Fibroblast of upper back skin (primary cell): ENCODE measurements around the gene INKA1.

Experiments used
- DNase-seq: peaks from one replicate; pipeline ENCODE4 v3.0.0-alpha.2; 2013

The INKA1 gene

GRCh38 chr3:49787182-49787464 lies 15.9 kb upstream of the INKA1 start:
- DNase-seq = no peak

DNA sequence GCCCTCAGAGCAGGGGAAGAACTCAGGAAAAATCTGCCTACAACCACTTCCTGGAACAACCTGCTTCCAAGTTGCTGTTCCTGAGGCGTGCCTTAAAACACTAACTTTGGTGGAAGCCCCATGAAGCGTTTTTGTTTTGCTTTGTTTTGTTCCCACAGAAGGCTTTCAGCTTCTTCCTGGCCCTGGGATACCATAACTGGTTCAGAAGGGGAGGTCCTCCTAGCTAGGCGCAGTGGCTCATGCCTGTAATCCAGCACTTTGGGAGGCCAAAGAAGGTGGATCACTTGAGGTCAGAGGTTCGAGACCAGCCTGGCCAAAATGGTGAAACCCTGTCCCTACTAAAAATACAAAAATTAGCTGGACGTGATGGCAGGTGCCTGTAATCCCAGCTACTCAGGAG lies 15.5 kb upstream of the INKA1 start:
- no peak for DNase-seq

GRCh38 chr3:49788056-49788455 lies 15.0 kb upstream of the INKA1 start:
- DNase-seq = no peak

DNA sequence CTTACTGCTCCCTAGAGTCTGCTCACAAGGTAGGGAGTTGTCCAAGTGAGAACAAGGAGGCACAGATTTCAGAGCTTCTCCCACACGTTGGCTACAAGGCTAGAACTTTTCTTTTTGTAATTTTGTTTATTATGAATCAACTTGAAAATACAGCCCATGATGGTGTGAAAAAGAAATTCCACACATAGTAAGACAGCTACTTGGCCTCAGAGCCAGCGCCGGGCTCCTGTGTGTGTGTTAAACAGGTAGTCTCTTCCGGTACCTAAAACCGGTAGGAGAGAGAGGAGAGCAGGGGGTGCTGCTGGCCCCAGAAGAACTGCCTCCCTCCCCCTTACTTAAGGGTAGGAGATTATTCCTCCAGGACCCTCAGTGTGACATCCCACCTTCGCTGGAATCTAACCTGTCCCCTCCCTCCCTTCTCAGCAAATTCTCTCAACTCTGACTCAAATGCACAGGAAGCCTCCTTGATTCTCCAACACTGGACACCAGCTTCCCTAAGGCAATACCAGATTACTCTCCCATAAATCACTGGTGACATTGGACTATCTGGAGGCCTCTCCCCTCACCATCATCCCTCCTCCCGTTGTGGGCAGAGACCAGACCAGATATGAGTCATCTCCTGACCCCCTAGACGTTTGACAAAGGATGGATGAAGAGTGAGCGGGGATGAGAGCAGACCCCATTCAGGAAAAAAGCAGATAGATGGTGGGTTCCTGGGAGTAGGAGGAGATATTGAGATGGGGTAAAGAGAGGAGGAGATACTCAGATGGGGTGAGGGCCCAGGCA lies 12.2 kb upstream of the INKA1 start:
- peak; percentile 33 for DNase-seq

DNA sequence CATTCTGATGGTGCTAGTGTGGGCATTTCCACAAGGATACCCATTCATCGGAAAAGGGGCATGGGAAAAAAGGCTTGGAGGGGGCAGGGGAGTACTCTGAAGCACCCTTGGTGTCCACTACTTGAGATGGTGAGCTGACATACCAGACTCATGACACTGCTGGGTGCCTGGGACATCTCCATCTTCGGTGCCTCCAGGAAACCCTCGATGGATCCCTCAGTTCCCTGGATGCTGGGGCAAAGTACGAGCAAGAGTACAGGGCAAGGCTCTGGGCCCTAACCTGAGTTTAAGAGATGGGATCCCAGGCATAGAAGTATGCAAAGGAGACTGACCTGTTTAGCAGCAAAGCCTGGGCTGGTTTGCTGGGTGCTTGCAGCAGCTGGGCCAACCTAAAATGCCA lies 11.5 kb upstream of the INKA1 start:
- DNase-seq = no peak

GRCh38 chr3:49792371-49793150 lies 10.5 kb upstream of the INKA1 start:
- no peak for DNase-seq

GRCh38 chr3:49793486-49794085 lies 9.5 kb upstream of the INKA1 start:
- DNase-seq = no peak

DNA sequence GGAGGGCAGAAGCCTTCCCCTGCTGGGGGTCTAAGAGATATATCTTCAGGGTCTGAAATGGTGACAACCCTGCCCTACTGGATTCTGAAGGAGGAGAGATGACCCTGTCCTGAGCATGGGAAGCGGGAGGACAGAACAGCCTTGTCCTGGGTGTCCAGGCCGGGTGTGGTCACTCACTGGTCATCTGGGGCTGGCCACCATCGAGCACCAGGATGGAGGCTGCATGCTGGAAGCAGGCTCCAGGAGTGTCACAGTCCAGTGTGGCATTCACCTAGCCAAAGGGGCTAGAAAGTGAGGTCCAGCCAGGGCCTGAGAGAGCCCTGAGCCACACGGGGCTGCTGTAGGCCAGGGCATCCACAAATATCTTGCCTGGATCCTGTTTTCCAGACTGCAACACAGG lies 8.6 kb upstream of the INKA1 start:
- DNase-seq = no peak

DNA sequence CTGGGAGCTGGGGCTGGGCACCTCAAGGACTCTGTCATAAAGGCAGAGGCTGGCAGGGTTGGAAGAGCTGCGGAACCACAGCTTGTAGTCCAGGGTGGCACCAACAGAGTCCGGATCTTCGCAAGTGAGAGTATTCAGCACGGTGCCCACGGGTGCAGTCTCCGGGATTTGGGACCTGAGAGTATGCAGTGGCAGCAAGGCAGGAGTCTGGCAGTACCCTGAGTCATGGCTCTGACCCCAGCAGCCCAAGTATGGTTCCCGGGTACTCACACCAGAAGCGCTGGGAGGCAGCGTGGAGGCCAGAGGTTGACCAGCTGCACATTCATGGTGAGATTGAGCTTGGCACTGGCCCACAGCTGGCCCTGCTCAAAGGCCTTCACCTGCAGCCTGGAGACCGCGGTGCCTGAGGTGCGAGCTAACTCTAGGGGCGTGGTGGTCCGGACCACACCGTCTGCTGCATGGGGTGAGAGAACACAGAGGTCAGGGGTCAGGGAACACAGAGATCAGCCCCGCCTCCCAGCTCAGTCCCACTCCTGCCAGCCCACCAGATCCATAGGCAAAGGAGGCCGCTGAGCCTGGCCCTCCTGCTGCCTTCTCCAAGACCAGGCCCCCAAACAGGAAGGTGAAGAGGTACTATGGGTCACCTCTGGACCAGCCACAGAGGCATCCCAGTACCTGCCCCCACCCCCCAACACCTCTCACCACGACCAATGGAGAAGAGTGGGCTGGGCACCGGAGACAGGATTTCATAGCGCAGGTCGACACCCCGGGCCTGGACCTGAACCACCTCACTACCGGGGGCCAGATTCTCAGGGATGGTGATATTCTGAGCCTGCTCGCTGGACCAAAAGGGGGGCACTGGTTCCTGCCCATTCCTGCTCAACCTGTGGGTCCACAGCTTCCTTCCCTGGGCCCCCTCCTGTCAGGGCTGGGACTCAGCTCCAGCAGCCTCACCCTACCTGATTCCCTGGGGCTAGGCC lies 7.8 kb upstream of the INKA1 start:
- DNase-seq = no peak

- DNase-seq = no peak
Observed at GRCh38 chr3:49799105-49799504, 4.0 kb upstream of the INKA1 start.

GRCh38 chr3:49799761-49800160 lies 3.3 kb upstream of the INKA1 start, which contains the start of gene CDHR4:
CDHR4 (minus strand) TSS chr3:49799873; CDS start chr3:49799812, 61 bp downstream.
- DNase-seq = peak; percentile 59

DNA sequence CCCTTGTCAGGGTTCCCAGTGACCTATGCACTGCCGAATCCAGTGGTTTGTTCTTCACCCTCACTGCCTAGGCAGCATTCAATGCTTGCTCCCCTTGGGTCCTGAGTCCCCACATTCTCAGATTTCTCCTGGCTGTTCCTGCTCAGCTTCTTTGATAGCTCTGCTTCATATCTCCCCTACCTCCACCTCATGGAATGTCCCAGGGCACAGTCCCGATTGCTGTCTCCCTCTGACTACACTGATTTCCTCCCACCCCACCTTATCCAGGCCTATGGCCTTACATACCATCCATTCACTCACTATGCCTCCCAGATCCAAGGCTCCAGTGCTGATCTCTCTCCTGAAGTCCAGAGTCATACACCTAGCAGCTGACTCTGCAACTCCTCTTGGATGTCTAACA lies 1.9 kb upstream of the INKA1 start:
- DNase-seq = no peak

DNA sequence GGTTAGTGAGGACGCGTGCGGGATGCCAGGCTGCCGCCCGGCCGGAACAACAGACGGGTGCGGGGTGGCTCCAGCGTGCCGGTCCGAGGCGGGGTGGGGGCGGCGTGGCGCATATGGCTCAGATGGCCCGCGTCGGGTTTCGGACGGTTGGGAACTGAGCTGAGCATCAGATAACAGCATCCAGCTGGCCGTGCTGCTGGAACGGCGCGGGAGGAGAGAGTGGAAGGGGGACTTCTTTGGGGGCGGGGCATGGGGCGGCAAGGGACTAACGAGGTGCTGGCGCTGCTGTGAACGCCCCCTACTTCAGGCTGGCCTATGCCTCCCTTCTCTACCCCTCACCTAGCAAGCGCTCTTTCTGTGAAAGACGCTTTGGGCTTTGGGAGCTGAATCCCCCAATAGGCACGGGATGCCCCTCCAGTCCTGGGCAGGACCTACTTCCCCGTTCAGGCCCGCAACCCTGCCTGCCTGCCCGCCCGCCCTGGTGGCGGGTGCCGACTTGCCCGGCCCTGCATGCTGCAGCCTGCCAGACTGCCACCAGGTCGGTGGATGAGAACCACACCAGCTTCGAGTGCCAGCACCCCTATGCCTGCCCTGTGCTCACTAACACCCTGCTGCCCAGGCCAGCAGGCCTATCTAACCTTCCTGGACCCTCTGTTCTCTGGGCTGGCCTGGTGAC lies 542 bp downstream of the INKA1 start:
- DNase-seq = peak; percentile 59

GRCh38 chr3:49804141-49805041 lies 1.3 kb downstream of the INKA1 start:
- DNase-seq = no peak

DNA sequence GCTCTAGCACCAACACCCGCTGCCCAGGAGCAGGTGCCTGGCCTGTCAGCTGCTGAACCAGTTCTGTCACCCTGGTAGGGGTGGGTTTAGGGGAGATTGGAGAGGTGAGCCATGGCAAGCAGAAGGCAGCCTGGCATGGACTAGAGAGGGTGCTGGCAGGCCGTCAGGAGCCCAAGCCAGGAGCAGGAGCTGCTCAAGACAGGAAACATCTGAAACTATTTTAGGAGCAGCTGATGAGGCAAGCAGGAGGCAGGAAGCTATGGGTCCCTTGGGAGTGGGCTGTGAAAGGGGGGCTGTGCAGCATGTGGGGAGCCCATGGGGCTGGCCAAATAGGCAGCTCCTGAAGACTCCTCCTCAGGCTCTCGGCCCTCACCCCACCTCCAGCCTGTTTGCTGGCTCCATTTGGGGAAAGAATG lies 2.3 kb downstream of the INKA1 start:
- DNase-seq = peak; percentile 99

GRCh38 chr3:49805897-49806701 lies 3.0 kb downstream of the INKA1 start:
- DNase-seq = peak; percentile 90

GRCh38 chr3:49806850-49807249 lies 3.8 kb downstream of the INKA1 start:
- no peak for DNase-seq

- peak; percentile 52 for DNase-seq
Observed at GRCh38 chr3:49807431-49808114, 4.5 kb downstream of the INKA1 start.

GRCh38 chr3:49812916-49813496 lies 9.9 kb downstream of the INKA1 start:
- no peak for DNase-seq
